HCT116 (cell line): Measurements from ENCODE around the gene DDX54. TPM values are rescaled to one million over a fixed set of nuclear protein-coding genes. Genes with fewer than 3 reads are reported as not detected.

Experiments used
- ATAC-seq: fragments of 200-7000 bp; cut with Tn5 transposase; 2 replicates; pipeline ENCODE4 v1.9.1; 2020; ENCODE audit warnings: mild to moderate bottlenecking, moderate library complexity
- BruUV-seq: library from RNA; stranded (reverse); fragments of 400-500 nt; replicated peaks from 2 replicates; lab custom pipeline; 2021; lab: Mats Ljungman, UMichigan
- CTCF ChIA-PET: fragments of 300-600 bp; sonication (Branson Sonifier 250); formaldehyde crosslinking; loops from one replicate; lab custom pipeline; 2021; ENCODE audit warnings: antibody characterized with exemption; lab: Charles Lee
- POLR2A ChIA-PET: fragments of 300-600, 350-600 bp; sonication (Branson Sonifier 250); formaldehyde crosslinking; loops from one replicate; lab custom pipeline; 2021; ENCODE audit warnings: antibody characterized with exemption; lab: Charles Lee
- RAD21 ChIA-PET, 2 experiments: fragments of 300-600 bp; sonication (Branson Sonifier 250); formaldehyde crosslinking; loops; one replicate each; lab custom pipeline; 2023; ENCODE audit warnings: low total read pairs in 2 of 2; ENCODE audit not compliant: uncharacterized antibody in 2 of 2, unreplicated experiment in 2 of 2, low non-redundant PET in 1 of 2; lab: Charles Lee
- DNase-seq: peaks from one replicate; pipeline ENCODE4 v3.0.0-alpha.2; 2010; ENCODE audit warnings: low read depth, low spot score
- H2AFZ ChIP-seq: fragments of 200-600 bp; shearing (Covaris generic), sonication (generic); 2 replicates; pipeline ENCODE4 v1.6.1; 2017; ENCODE audit warnings: low read depth, mixed run types, mixed read lengths, antibody characterized with exemption, low read length; ENCODE audit not compliant: poor library complexity, severe bottlenecking
- H3K27ac ChIP-seq: 2 replicates; pipeline ENCODE4 v1.5.1; 2012; ENCODE audit warnings: low read depth, low read length
- H3K27me3 ChIP-seq: fragments of 200-600 bp; sonication (generic); 2 replicates; pipeline ENCODE4 v1.6.1; 2016; ENCODE audit warnings: mixed run types, low read length, mixed read lengths; ENCODE audit not compliant: insufficient read depth
- H3K36me3 ChIP-seq, 2 experiments: fragments of 200-500 bp in 1 of 2; fragments of 200-600 bp in 1 of 2; sonication (Bioruptor generic) in 1 of 2; sonication (generic) in 1 of 2; 2 replicates each; pipeline versions ENCODE4 v1.5.1 to v1.6.1; 2014 to 2016; ENCODE audit warnings: low read length in 2 of 2, inconsistent platforms in 1 of 2, mixed read lengths in 1 of 2, mixed run types in 1 of 2; ENCODE audit not compliant: insufficient read depth in 2 of 2, control insufficient read depth in 1 of 2
- H3K4me1 ChIP-seq, 2 experiments: fragments of 200-600 bp in 1 of 2; sonication (generic) in 1 of 2; 2 replicates each; pipeline versions ENCODE4 v1.5.1 to v1.6.1; 2012 to 2017; ENCODE audit warnings: low read length in 2 of 2, inconsistent platforms in 1 of 2, mild to moderate bottlenecking in 1 of 2, mixed read lengths in 1 of 2, mixed run types in 1 of 2, moderate library complexity in 1 of 2; ENCODE audit not compliant: insufficient read depth in 2 of 2, control insufficient read depth in 1 of 2
- H3K4me2 ChIP-seq: fragments of 200-600 bp; sonication (generic); 2 replicates; pipeline ENCODE4 v1.6.1; 2017; ENCODE audit warnings: mixed run types, low read length, mixed read lengths
- H3K4me3 ChIP-seq, 2 experiments: fragments of 200-600 bp in 1 of 2; sonication (generic) in 1 of 2; replicated peaks in 1 of 2; 2 replicates each; pipeline ENCODE4 v1.5.1; 2011 to 2016; ENCODE audit warnings: low read length in 2 of 2, control low read depth in 1 of 2, low read depth in 1 of 2, mild to moderate bottlenecking in 1 of 2, mixed read lengths in 1 of 2, mixed run types in 1 of 2
- H3K79me2 ChIP-seq: fragments of 200-600 bp; sonication (generic); 2 replicates; pipeline ENCODE4 v1.6.1; 2017; ENCODE audit warnings: mild to moderate bottlenecking, mixed run types, low read length, moderate library complexity, mixed read lengths; ENCODE audit not compliant: insufficient read depth
- H3K9ac ChIP-seq: fragments of 200-600 bp; sonication (generic); 2 replicates; pipeline ENCODE4 v1.6.1; 2016; ENCODE audit warnings: low read length, mixed read lengths
- H3K9me2 ChIP-seq: fragments of 200-600 bp; sonication (generic), shearing (Covaris generic); 2 replicates; pipeline ENCODE4 v1.6.1; 2017; ENCODE audit warnings: mixed run types, mild to moderate bottlenecking, moderate library complexity; ENCODE audit not compliant: insufficient read depth
- H3K9me3 ChIP-seq, 2 experiments: fragments of 200-500 bp in 1 of 2; fragments of 200-600 bp in 1 of 2; sonication (Bioruptor generic) in 1 of 2; sonication (generic) in 1 of 2; 2 replicates each; pipeline ENCODE4 v1.6.1; 2014 to 2017; ENCODE audit warnings: low read length in 2 of 2, mixed read lengths in 2 of 2, inconsistent platforms in 1 of 2, low read depth in 1 of 2, mild to moderate bottlenecking in 1 of 2, mixed run types in 1 of 2, moderate library complexity in 1 of 2; ENCODE audit not compliant: control insufficient read depth in 1 of 2, insufficient read depth in 1 of 2
- H4K20me1 ChIP-seq: fragments of 200-600 bp; sonication (generic), shearing (Covaris generic); 2 replicates; pipeline ENCODE4 v1.6.1; 2017; ENCODE audit warnings: mixed run types, mild to moderate bottlenecking, moderate library complexity; ENCODE audit not compliant: insufficient read depth
- CBX3 ChIP-seq: IDR thresholded peaks from 2 replicates; pipeline ENCODE4 v1.6.1; 2012; ENCODE audit warnings: low read depth
- CEBPB ChIP-seq: IDR thresholded peaks from 2 replicates; pipeline ENCODE4 v1.6.1; 2012; ENCODE audit warnings: low read depth
- EGR1 ChIP-seq: IDR thresholded peaks from 2 replicates; pipeline ENCODE4 v1.6.1; 2012; ENCODE audit warnings: low read depth
- ELF1 ChIP-seq: IDR thresholded peaks from 2 replicates; pipeline ENCODE4 v1.6.1; 2012; ENCODE audit warnings: low read depth, borderline replicate concordance
- EZH2 ChIP-seq: fragments of 200-600 bp; sonication (generic); IDR thresholded peaks from 2 replicates; pipeline ENCODE4 v1.6.1; 2017; ENCODE audit warnings: antibody characterized with exemption, mixed run types
- EZH2phosphoT487 ChIP-seq: fragments of 200-600 bp; IDR thresholded peaks from 2 replicates; pipeline ENCODE4 v1.6.1; 2018; ENCODE audit warnings: antibody characterized with exemption, borderline replicate concordance
- FOSL1 ChIP-seq: IDR thresholded peaks from 2 replicates; pipeline ENCODE4 v1.6.1; 2012; ENCODE audit warnings: low read depth
- POLR2A ChIP-seq: IDR thresholded peaks from 2 replicates; pipeline ENCODE4 v1.7.0; 2011; ENCODE audit warnings: borderline replicate concordance; ENCODE audit not compliant: insufficient read depth, insufficient read length; ENCODE audit errors: extremely low read depth
- POLR2AphosphoS5 ChIP-seq: IDR thresholded peaks from 2 replicates; pipeline ENCODE4 v1.6.1; 2011; ENCODE audit warnings: mild to moderate bottlenecking, low read depth, low read length, moderate library complexity
- RAD21 ChIP-seq: IDR thresholded peaks from 2 replicates; pipeline ENCODE4 v1.6.1; 2012; ENCODE audit warnings: low read depth, mild to moderate bottlenecking
- SIN3A ChIP-seq: IDR thresholded peaks from 2 replicates; pipeline ENCODE4 v1.6.1; 2012; ENCODE audit warnings: low read depth
- SP1 ChIP-seq: IDR thresholded peaks from 2 replicates; pipeline ENCODE4 v1.6.1; 2012; ENCODE audit warnings: low read depth
- SRF ChIP-seq: IDR thresholded peaks from 2 replicates; pipeline ENCODE4 v1.6.1; 2012; ENCODE audit warnings: low read depth
- TCF7L2 ChIP-seq: IDR thresholded peaks from 2 replicates; pipeline ENCODE4 v1.7.0; 2011; ENCODE audit warnings: borderline replicate concordance, inconsistent platforms; ENCODE audit not compliant: insufficient read depth, insufficient read length; ENCODE audit errors: extremely low read depth
- ZFX ChIP-seq: fragments of 450-650 bp; IDR thresholded peaks from 2 replicates; pipeline ENCODE4 v1.6.1; 2017
- ZNF274 ChIP-seq: fragments of 200-500 bp; sonication (Bioruptor generic); IDR thresholded peaks from 2 replicates; pipeline ENCODE4 v1.6.1; 2014; ENCODE audit warnings: mild to moderate bottlenecking, low read depth, low read length, inconsistent platforms
- intact Hi-C: fragments of 100-400 bp; cut with micrococcal nuclease; formaldehyde crosslinking; loops from 2 replicates; pipeline ENCODE4 v1.10.0; 2022
- total RNA-seq: library from RNA; stranded (reverse); gene quantifications from one replicate; pipeline ENCODE4 v1.2.1, GENCODE V29; 2021; ENCODE audit not compliant: unreplicated experiment
- TF ChIP-seq, protein P1 (sequence below): IDR thresholded peaks from 2 replicates; pipeline ENCODE4 v1.6.1; 2012; ENCODE audit warnings: low read depth
- TF ChIP-seq, protein P2 (sequence below): IDR thresholded peaks from 2 replicates; pipeline ENCODE4 v1.6.1; 2011; ENCODE audit warnings: mild to moderate bottlenecking, low read length, moderate library complexity; ENCODE audit not compliant: insufficient replicate concordance; ENCODE audit errors: extremely low read depth
- TF ChIP-seq, protein P3 (sequence below), 3 experiments: fragments of 200-600 bp in 1 of 3; sonication (generic) in 1 of 3; IDR thresholded peaks in 2 of 3; conservative IDR thresholded peaks in 1 of 3; 2 replicates each; pipeline ENCODE4 v1.5.1; 2012 to 2017; ENCODE audit warnings: low read depth in 2 of 3, low read length in 2 of 3, antibody characterized with exemption in 1 of 3, borderline replicate concordance in 1 of 3, control low read depth in 1 of 3, mild to moderate bottlenecking in 1 of 3, mixed read lengths in 1 of 3, mixed run types in 1 of 3, moderate library complexity in 1 of 3; ENCODE audit not compliant: insufficient read depth in 1 of 3
- TF ChIP-seq, protein P4 (sequence below): IDR thresholded peaks from 2 replicates; pipeline ENCODE4 v1.6.1; 2012

Gene DDX54
- total RNA-seq, 1 experiment from 2014 or later, result 110 TPM

DNA sequence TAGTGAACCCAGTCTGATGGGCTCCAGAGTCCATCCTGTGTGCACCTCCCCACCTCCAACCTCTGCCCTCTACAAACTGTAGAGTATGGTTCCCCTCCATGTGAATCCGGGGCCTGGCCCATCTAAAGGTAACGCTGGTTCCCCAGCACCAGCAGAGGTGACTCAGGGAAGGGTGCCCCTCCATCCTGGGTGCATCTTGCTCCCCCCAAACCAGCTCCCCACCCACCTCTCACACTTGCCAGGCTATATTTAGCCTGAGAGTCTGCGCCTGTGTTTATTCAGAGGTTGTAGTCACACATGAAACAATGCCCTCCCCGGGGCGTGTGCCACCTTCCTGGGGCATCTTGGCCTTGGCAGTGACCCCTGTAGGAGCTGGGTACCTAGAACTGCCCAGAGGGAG, 75.9 kb downstream of the DDX54 start:
- POLR2A ChIA-PET, result no interaction called here
- intact Hi-C loops, result no loop called here
- Histone ChIP-seq H2AFZ (no peak overlapping the region), H3K27me3 (no peaks in the 10 kb centered on the region), H3K9ac (no peak overlapping the region), H3K9me3 (no peaks in the 10 kb centered on the region), H3K36me3 (no peaks in the 10 kb centered on the region), H3K4me2 (no peak overlapping the region), H4K20me1 (no peaks in the 10 kb centered on the region), H3K4me3 (no peak overlapping the region), H3K4me1 (no peaks in the 10 kb centered on the region; a peak in 1 of 4 replicates), H3K9me2 (no peaks in the 10 kb centered on the region), H3K79me2 (no peaks in the 10 kb centered on the region), H3K27ac (no peak overlapping the region)
- BruUV-seq, result no TSS peak
- RAD21 ChIA-PET, result no interaction called here
- DNase-seq (no peak), ATAC-seq (no peak)
- TF ChIP-seq RAD21 (no peak), ZFX (no peak), POLR2AphosphoS5 (no peak), SIN3A (no peak), SRF (no peak), CBX3 (no peak), POLR2A (no peak), EZH2 (no peak), FOSL1 (no peak), ZNF274 (no peak), EZH2phosphoT487 (no peak), SP1 (no peak), ELF1 (no peak), TCF7L2 (no peak), CEBPB (no peak), EGR1 (no peak)
- TF ChIP-seq, protein P1, sequence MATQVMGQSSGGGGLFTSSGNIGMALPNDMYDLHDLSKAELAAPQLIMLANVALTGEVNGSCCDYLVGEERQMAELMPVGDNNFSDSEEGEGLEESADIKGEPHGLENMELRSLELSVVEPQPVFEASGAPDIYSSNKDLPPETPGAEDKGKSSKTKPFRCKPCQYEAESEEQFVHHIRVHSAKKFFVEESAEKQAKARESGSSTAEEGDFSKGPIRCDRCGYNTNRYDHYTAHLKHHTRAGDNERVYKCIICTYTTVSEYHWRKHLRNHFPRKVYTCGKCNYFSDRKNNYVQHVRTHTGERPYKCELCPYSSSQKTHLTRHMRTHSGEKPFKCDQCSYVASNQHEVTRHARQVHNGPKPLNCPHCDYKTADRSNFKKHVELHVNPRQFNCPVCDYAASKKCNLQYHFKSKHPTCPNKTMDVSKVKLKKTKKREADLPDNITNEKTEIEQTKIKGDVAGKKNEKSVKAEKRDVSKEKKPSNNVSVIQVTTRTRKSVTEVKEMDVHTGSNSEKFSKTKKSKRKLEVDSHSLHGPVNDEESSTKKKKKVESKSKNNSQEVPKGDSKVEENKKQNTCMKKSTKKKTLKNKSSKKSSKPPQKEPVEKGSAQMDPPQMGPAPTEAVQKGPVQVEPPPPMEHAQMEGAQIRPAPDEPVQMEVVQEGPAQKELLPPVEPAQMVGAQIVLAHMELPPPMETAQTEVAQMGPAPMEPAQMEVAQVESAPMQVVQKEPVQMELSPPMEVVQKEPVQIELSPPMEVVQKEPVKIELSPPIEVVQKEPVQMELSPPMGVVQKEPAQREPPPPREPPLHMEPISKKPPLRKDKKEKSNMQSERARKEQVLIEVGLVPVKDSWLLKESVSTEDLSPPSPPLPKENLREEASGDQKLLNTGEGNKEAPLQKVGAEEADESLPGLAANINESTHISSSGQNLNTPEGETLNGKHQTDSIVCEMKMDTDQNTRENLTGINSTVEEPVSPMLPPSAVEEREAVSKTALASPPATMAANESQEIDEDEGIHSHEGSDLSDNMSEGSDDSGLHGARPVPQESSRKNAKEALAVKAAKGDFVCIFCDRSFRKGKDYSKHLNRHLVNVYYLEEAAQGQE, result no peak
- TF ChIP-seq, protein P2, sequence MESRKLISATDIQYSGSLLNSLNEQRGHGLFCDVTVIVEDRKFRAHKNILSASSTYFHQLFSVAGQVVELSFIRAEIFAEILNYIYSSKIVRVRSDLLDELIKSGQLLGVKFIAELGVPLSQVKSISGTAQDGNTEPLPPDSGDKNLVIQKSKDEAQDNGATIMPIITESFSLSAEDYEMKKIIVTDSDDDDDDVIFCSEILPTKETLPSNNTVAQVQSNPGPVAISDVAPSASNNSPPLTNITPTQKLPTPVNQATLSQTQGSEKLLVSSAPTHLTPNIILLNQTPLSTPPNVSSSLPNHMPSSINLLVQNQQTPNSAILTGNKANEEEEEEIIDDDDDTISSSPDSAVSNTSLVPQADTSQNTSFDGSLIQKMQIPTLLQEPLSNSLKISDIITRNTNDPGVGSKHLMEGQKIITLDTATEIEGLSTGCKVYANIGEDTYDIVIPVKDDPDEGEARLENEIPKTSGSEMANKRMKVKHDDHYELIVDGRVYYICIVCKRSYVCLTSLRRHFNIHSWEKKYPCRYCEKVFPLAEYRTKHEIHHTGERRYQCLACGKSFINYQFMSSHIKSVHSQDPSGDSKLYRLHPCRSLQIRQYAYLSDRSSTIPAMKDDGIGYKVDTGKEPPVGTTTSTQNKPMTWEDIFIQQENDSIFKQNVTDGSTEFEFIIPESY, result no peak
- TF ChIP-seq, protein P3, sequence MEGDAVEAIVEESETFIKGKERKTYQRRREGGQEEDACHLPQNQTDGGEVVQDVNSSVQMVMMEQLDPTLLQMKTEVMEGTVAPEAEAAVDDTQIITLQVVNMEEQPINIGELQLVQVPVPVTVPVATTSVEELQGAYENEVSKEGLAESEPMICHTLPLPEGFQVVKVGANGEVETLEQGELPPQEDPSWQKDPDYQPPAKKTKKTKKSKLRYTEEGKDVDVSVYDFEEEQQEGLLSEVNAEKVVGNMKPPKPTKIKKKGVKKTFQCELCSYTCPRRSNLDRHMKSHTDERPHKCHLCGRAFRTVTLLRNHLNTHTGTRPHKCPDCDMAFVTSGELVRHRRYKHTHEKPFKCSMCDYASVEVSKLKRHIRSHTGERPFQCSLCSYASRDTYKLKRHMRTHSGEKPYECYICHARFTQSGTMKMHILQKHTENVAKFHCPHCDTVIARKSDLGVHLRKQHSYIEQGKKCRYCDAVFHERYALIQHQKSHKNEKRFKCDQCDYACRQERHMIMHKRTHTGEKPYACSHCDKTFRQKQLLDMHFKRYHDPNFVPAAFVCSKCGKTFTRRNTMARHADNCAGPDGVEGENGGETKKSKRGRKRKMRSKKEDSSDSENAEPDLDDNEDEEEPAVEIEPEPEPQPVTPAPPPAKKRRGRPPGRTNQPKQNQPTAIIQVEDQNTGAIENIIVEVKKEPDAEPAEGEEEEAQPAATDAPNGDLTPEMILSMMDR (IDR thresholded peaks at IDR 0.05 in 2 of 3, conservative IDR thresholded peaks at IDR 0.05 in 1 of 3; ENCODE audit: borderline replicate concordance in 1 of 3, insufficient read depth in 1 of 3, low read depth in 2 of 3, low read length in 2 of 3), result no peak
- TF ChIP-seq, protein P4, sequence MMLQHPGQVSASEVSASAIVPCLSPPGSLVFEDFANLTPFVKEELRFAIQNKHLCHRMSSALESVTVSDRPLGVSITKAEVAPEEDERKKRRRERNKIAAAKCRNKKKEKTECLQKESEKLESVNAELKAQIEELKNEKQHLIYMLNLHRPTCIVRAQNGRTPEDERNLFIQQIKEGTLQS, result no peak
- CTCF ChIA-PET, result no interaction called here
